GM19240 (cell line): ENCODE data around the gene CAND1.
"Not testable (repeated sequence)": the region's sequence is repeated elsewhere in the genome, so short reads cannot be mapped to it uniquely, and the experiment has no call there.

Source experiments
- DNase-seq: peaks from one replicate; pipeline ENCODE4 v3.0.0; 2011; ENCODE audit warnings: low spot score; ENCODE audit not compliant: insufficient read length

CAND1 gene

GRCh38 chr12:67339530-67339929, 70.4 kb downstream of the CAND1 start:
- DNase-seq = no peak

DNA sequence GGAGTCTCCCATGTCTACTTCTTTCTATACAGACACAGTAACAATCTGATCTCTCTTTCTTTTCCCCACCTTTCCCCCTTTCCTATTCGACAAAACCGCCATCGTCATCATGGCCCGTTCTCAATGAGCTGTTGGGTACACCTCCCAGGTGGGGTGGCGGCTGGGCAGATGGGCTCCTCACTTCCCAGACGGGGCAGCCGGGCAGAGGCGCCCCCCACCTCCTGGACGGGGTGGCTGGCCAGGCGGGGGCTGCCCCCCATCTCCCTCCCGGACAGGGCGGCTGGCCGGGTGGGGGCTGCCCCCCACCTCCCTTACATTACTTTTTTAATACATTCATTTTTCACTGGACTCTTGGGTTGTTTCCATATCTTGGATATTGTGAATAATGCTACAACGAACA, 71.9 kb downstream of the CAND1 start:
- not testable (repeated sequence) for DNase-seq

GRCh38 chr12:67344979-67345710, 76.0 kb downstream of the CAND1 start:
- DNase-seq = no peak

DNA sequence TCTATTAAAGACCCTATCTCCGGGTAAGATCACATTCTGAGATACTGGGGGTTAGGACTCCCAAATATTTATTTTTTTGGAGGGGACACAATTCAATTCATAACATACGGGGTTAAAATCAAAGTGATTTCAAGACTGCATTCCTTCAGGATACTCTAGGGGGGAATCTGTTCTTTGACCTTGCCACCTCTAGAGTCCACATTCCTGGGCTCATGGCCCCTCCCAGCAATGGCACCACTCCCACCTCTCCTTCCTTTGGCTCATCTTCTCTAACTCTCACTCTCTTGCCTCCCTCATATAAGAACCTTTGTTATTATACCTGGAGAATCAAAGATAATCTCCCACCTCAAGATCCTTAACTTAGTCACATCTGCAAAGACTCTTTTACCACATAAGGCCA, 79.5 kb downstream of the CAND1 start:
- DNase-seq = no peak

- no peak for DNase-seq
These were observed 83.5 kb downstream of the CAND1 start for GRCh38 chr12:67352682-67353081.

- DNase-seq = no peak
These were observed 85.2 kb downstream of the CAND1 start for GRCh38 chr12:67354322-67354721.

GRCh38 chr12:67354966-67355365, 85.8 kb downstream of the CAND1 start:
- DNase-seq = no peak

DNA sequence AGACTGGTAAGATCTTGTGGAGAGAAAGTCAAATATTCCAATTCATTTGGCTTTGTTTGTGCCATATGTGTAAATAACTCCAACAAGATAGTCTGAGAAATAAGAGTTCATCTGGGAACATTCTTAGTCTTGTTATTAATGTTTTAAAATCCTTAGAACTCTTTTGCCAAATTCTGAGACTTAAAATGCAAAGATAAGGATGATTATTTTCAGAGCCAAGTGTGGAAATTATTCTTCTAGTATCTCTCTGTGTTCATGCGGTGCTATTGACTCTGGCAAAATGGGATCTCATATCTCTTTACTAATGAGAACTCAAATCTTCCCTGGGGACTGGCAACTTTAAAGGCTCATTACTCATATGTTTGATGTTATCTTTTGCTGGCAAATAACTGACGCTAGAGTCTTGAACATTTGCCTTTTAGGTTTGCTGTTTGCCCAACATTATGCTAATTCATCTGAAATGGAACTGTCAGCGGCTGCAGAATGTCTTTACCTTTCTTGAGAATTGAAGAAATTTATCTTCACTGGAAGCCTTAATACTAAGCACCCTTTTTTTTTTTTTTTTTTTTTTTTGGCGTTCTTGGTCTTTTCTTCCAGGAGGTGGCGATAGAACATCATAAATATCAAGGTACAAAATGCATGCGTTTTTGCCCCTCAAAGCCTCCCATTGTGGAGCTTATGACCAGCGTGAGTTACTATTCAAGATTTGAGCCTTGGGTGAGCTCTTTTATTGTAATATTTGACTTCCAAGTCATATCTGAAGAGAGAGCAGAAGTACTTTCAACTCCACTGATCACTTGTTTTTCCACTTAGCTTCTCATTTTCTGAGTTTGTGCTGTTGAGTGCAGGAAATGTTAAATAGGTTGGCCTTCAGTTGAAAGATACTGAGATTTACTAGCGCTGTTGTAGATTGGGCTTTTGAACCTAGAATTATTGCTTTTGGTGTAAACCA, 86.5 kb downstream of the CAND1 start:
- no peak for DNase-seq

DNA sequence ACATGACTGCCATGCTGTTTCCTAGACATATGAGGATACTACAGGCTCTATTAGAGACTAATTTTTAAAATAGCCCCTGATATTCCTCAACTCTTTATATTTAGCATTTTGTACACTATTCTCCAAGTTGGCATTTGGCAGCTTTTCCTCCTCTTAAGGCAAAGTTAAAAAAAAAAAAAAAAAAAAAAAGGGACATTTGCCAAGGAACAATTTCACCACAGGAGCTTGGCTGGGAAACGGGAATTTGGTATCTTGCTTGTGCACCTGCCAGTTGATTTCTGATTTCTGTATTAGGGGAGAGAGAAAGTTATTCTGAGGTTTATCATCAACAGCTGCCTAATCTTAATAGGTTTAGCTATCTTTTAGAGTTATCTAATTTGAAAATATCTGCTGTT, 87.2 kb downstream of the CAND1 start:
- no peak for DNase-seq

DNA sequence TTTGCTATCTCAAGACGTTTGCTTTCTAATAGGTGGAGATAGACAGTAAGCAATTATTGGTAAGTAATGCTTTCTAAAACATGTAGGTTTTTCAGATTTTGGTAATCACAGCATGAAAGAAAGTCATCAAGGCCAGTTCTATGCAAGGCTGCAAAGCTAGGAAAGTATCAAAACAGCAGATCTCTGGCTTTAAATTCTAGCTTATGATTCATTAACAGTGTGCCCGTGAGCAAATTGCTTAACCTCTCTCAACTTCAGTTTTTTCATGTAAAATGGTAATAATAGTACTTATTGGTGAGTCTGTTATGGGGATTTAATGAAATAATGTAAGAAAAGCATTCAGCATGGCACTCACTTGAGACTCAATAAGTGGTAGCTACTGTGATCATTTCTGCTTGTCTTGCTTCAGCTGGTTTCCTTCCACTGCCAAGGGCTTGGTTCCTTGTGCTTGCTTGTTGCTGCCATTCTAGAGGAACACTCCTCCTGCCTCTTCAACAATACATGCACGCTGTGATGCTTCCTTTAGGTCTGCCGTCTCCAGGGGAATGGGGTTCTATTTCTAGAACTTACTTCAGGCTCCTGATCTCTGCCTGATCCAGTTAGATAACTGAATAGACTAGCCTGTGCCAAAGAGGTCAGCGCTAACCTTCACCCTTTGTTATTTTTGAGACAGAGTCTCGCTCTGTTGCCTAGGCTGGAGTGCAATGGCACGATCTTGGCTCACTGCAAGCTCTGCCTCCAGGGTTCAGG, 88.4 kb downstream of the CAND1 start:
- no peak for DNase-seq

GRCh38 chr12:67358781-67359338, 89.7 kb downstream of the CAND1 start:
- DNase-seq = no peak

GRCh38 chr12:67362526-67362925, 93.4 kb downstream of the CAND1 start:
- DNase-seq = no peak

DNA sequence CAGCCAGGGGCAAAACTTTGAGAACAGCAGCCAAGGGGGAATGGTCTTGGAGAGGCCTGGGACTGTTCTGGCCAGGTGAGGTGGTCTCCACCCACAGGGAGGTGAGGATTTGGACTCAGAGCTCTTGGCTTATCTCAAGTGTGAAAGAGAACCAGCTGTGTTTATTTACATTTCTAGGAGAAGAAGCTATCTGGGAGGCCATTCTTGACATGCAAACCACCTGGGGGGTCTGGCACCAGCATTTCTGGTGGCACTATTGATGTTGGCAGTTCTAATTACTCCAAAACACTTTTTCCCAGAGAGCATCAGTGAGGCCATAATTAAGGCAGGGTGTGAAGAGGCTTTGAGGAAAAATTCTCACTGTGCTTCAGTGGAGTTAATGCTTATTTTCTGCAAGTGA, 95.1 kb downstream of the CAND1 start:
- no peak for DNase-seq

DNA sequence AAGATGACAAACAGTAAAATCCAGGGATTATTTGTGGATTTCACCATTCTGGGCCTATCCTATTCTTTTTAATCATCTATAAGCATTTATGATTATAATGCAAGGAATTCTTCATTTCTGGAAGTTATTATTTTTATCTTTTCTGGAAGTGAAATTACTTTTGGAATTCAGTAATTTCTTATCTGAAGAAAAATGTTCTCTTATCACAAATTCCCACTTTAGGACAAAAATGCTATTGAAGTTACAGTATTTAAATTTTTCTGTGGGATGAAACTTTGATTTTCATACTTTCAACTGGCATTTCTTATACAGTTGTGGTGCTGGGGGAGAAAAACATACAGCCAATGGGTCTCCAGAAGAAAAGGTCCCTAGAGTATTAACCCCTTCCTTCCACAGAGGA, 96.0 kb downstream of the CAND1 start:
- no peak for DNase-seq

- DNase-seq = no peak
These were observed 98.7 kb downstream of the CAND1 start for GRCh38 chr12:67367843-67368242.
